Brain microvascular endothelial cell (primary cell): ENCODE results near the gene CHSY1.
A peak's percentile ranks its signal among the peaks of the same experiment; 100 is the strongest.

Experiments
- DNase-seq: peaks from one replicate; pipeline ENCODE4 v3.0.0-alpha.2; 2020
- H3K27ac ChIP-seq: fragments of 250-450 bp; sonication (Bioruptor Pico); 2 replicates; pipeline ENCODE4 v1.5.1; 2020; ENCODE audit warnings: mild to moderate bottlenecking, moderate library complexity
- H3K27me3 ChIP-seq: fragments of 250-450 bp; sonication (Bioruptor Pico); replicated peaks from 2 replicates; pipeline ENCODE4 v1.5.1; 2020; ENCODE audit warnings: mild to moderate bottlenecking
- H3K36me3 ChIP-seq: fragments of 250-450 bp; sonication (Bioruptor Pico); replicated peaks from 2 replicates; pipeline ENCODE4 v1.5.1; 2020; ENCODE audit warnings: mild to moderate bottlenecking
- H3K4me3 ChIP-seq: 2 replicates; pipeline ENCODE4 v1.5.1; 2011; ENCODE audit warnings: low read depth, mild to moderate bottlenecking, control low read depth, low read length, moderate library complexity
- in situ Hi-C: cut with HindIII; loops from 2 replicates; pipeline ENCODE4 v1.10.0; 2017; ENCODE audit warnings: low sequenced_read_pairs, low pct_ligation_motif_present
- TF ChIP-seq, protein P1 (sequence below): IDR thresholded peaks from 2 replicates; pipeline ENCODE4 v1.5.1; 2011; ENCODE audit warnings: low read depth, mild to moderate bottlenecking, moderate library complexity, low read length, control low read depth, inconsistent platforms; ENCODE audit errors: missing control alignments

Gene CHSY1

DNA sequence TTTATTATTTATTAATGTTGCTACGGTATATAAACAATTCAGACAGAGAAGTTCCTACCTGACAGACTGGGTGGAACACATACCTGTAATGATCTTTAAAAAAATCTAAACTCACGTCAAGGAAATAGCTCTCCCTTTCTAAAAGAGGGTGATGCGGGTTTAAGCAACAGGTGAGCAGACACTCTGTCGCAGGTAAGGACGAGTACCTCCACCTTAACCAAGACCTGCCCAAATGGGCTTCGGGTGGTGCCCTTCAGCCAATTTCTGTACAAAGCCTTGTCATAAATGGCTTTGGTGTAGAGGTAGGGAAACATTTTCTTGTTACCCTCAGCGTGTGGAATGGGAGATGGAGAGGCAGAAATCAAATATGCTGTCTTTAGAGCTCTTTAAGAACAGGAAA lies 67.0 kb downstream of the CHSY1 start:
- Histone ChIP-seq H3K27ac (no peak overlapping the region), H3K27me3 (no peaks in the 10 kb centered on the region), H3K36me3 (peaks cover 11% of the 10 kb centered on the region), H3K4me3 (no peak overlapping the region)
- no peak for DNase-seq
- in situ Hi-C loops, result no loop called here
- TF ChIP-seq, protein P1, sequence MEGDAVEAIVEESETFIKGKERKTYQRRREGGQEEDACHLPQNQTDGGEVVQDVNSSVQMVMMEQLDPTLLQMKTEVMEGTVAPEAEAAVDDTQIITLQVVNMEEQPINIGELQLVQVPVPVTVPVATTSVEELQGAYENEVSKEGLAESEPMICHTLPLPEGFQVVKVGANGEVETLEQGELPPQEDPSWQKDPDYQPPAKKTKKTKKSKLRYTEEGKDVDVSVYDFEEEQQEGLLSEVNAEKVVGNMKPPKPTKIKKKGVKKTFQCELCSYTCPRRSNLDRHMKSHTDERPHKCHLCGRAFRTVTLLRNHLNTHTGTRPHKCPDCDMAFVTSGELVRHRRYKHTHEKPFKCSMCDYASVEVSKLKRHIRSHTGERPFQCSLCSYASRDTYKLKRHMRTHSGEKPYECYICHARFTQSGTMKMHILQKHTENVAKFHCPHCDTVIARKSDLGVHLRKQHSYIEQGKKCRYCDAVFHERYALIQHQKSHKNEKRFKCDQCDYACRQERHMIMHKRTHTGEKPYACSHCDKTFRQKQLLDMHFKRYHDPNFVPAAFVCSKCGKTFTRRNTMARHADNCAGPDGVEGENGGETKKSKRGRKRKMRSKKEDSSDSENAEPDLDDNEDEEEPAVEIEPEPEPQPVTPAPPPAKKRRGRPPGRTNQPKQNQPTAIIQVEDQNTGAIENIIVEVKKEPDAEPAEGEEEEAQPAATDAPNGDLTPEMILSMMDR, result no peak

DNA sequence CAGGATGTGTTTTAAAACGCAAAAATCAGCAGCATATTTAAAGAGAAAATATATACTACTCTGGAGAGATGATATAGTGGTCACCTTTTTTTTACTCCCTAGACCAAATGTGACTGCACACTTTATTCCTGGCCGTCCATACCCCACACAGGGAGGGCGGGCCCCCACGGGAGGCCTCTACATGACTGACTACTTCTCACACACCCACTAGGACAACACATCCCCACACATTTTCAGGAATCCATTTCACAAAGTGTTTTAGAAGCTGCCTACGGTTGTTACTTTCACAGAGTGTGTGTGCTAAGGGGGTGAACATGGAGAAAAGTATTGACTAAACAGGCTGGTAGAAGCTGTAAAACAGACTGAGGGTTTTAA lies 67.9 kb downstream of the CHSY1 start:
- no peak for DNase-seq

DNA sequence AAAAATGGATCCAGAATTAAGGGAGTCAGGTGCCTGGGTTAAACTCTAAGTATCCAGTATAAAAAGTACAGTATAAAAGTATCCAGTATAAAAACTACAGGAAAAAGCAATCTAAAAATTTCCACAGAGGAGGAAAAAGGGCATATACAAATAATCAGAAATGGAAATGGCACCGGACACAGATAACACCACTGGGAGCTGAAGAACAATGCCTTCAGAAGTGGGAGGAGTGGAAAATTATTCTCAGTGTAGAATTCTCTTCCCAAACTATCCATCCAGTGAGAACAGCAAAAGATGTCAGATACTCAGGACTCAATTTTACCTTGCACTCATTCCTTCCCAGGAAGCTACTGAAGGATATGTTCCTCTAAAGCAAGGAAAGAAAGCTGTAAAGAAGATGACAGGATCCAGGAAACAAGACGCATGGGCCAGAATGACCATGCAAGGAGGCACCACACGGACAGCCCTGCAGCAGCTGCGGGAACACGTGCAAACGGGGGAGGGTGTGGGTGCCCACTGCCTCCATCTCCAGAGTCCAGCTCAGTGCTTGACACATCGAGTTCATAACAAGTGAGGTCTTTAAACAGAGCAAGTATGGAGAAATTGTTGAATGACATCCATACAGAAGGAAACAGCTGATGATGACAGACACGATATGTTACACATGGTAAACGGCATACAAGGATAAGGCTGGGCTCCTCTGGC lies 68.5 kb downstream of the CHSY1 start:
- Histone ChIP-seq H3K4me3 (no peak overlapping the region), H3K36me3 (peaks cover 14% of the 10 kb centered on the region), H3K27ac (no peak overlapping the region), H3K27me3 (no peaks in the 10 kb centered on the region)
- TF ChIP-seq, protein P1, result no peak
- no peak for DNase-seq
- in situ Hi-C loops, result no loop called here

More for the DNA sequence above, 67.9 kb downstream of the CHSY1 start:
- H3K27me3 ChIP-seq, result no peaks in the 10 kb centered on the region
- peaks cover 11% of the 10 kb centered on the region for H3K36me3 ChIP-seq
- in situ Hi-C loops, result no loop called here
- TF ChIP-seq, protein P1, result no peak
- H3K4me3 ChIP-seq, result no peak overlapping the region
- H3K27ac ChIP-seq, result no peak overlapping the region

DNA sequence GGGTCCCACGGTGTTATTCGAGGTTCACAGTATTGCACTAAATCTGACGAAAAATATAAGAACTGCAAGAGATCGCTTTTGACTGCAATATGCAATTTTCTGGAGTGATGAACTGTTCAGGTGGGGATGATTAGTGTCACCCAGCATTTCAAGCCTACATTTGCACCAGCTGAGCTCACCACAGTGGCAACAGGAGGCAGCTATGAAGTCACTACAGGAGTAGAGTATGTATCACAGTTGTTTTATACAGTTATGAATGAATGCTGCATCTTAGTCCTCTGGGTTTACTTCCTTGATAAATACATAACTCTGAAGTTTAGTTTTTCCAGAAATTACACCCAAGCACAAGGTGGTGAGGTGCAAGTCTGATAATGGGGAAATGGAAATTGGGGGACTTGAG lies 69.6 kb downstream of the CHSY1 start:
- TF ChIP-seq, protein P1, result no peak

DNA sequence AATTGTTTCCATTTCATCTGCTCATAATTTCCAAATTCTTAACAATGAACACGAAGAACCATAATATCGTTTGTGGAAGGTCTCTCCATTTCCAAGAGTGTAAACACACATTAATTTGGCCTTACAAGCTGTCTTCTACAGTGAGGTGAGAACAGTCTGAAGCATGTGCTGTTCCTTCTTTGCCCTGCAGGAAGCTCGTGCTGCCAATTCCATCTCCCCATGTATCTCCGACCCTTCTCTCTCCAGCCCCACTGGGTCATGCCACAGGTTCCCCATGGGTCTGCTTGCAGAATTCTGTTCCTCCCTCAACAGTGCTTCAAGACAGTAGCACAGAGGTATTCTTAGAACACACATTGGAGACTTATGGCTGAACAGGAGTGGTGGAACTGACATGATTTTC lies 70.5 kb downstream of the CHSY1 start:
- no peak for DNase-seq
- H3K4me3 ChIP-seq, result no peak overlapping the region
- TF ChIP-seq, protein P1, result peak; percentile 13
- H3K36me3 ChIP-seq, result peaks cover 26% of the 10 kb centered on the region
- in situ Hi-C loops, result no loop called here
- no peaks in the 10 kb centered on the region for H3K27me3 ChIP-seq
- H3K27ac ChIP-seq, result no peak overlapping the region

More for the DNA sequence above, 69.6 kb downstream of the CHSY1 start:
- DNase-seq, result no peak
- in situ Hi-C loops, result no loop called here
- no peak overlapping the region for H3K4me3 ChIP-seq
- no peak overlapping the region for H3K27ac ChIP-seq
- H3K27me3 ChIP-seq, result no peaks in the 10 kb centered on the region
- H3K36me3 ChIP-seq, result peaks cover 25% of the 10 kb centered on the region
